GM12891 (cell line): ENCODE results near the gene CORO2B.

Source experiments
- POLR2A ChIP-seq: IDR thresholded peaks from 2 replicates; pipeline ENCODE4 v1.6.1; 2011; ENCODE audit warnings: low read depth, low read length, control low read depth
- POLR2AphosphoS5 ChIP-seq: IDR thresholded peaks from 2 replicates; pipeline ENCODE4 v1.6.1; 2011; ENCODE audit warnings: low read depth, low read length, control low read depth
- TAF1 ChIP-seq: IDR thresholded peaks from 2 replicates; pipeline ENCODE4 v1.6.1; 2011; ENCODE audit warnings: low read depth, low read length, control low read depth

DNA sequence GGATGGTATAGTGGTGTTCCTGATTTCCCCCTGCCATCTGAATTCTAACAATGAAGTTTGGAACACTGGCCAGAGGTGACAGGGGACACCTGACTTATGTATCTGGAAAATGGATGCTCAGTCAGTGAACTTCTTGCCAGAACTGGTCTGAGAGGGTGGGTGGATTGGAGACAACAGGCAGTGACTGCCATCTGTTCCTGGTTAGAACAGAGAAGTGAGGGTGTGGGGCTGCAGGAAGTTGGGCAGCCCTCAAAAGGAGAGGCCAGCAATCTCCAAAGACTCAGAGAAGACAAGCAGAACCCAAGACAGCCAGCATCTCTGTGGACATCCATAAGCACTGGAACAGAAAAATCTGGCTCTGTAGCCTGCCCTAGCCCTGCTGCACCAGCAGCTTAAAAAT, 191.4 kb downstream of the CORO2B start:
- TF ChIP-seq POLR2A (no peak), TAF1 (no peak), POLR2AphosphoS5 (no peak)
